Prostate gland (tissue), 2 donors: Measurements from ENCODE around the gene NGEF.

Experiments used
- POLR2A ChIP-seq: fragments of 450-650 bp; IDR thresholded peaks from one replicate; pipeline ENCODE4 v1.6.1; 2016; ENCODE audit warnings: antibody characterized with exemption, mild to moderate bottlenecking
- POLR2AphosphoS5 ChIP-seq: sonication (generic); formaldehyde crosslinking; IDR thresholded peaks from one replicate; pipeline ENCODE4 v1.6.1; 2017; ENCODE audit warnings: antibody characterized with exemption
- TF ChIP-seq, protein P1 (sequence below), 4 experiments: fragments of 200-600 bp in 2 of 4; fragments of 450-650 bp in 2 of 4; sonication (generic) in 2 of 4; IDR thresholded peaks; 1 replicate in 3 of 4; 2 replicates in 1 of 4; pipeline ENCODE4 v1.5.1; 2016 to 2019; ENCODE audit warnings: antibody characterized with exemption in 4 of 4, mild to moderate bottlenecking in 2 of 4, moderate library complexity in 2 of 4

DNA sequence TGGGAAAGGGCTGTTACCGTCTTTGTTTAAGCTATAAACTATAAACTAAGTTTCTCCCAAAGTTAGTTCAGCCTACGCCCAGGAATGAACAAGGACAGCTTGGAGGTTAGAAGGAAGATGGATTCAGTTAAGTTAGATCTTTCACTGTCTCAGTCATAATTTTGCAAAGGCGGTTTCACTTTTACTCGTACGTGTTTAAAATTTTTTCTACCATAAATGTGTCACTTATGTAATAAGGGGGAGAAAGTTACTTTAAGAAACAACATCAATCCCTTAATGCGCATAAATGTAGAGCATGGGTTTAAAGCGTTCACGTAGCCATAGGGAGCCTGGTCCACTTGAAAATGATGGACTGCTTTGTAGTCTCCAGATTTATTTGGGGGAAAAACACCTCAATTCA, 71.7 kb downstream of the NGEF start:
- TF ChIP-seq, protein P1, sequence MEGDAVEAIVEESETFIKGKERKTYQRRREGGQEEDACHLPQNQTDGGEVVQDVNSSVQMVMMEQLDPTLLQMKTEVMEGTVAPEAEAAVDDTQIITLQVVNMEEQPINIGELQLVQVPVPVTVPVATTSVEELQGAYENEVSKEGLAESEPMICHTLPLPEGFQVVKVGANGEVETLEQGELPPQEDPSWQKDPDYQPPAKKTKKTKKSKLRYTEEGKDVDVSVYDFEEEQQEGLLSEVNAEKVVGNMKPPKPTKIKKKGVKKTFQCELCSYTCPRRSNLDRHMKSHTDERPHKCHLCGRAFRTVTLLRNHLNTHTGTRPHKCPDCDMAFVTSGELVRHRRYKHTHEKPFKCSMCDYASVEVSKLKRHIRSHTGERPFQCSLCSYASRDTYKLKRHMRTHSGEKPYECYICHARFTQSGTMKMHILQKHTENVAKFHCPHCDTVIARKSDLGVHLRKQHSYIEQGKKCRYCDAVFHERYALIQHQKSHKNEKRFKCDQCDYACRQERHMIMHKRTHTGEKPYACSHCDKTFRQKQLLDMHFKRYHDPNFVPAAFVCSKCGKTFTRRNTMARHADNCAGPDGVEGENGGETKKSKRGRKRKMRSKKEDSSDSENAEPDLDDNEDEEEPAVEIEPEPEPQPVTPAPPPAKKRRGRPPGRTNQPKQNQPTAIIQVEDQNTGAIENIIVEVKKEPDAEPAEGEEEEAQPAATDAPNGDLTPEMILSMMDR (IDR thresholded peaks at IDR 0.05), result no peak
- TF ChIP-seq POLR2A (no peak), POLR2AphosphoS5 (no peak)
